Parathyroid adenoma (tissue), 2 donors: ENCODE measurements around the gene EPB41.

Experiments
- H2AFZ ChIP-seq: fragments of 300-600 bp; sonication (generic); one replicate; pipeline ENCODE4 v1.7.0; 2017; ENCODE audit warnings: antibody characterized with exemption, mild to moderate bottlenecking
- H3K27ac ChIP-seq: fragments of 300-600 bp; sonication (generic); one replicate; pipeline ENCODE4 v1.7.0; 2017
- H3K27me3 ChIP-seq: fragments of 300-600 bp; sonication (generic); one replicate; pipeline ENCODE4 v1.7.0; 2017; ENCODE audit warnings: low read length; ENCODE audit not compliant: control insufficient read depth, insufficient read depth
- H3K36me3 ChIP-seq: fragments of 300-600 bp; sonication (generic); one replicate; pipeline ENCODE4 v1.7.0; 2017; ENCODE audit warnings: low read length; ENCODE audit not compliant: control insufficient read depth, insufficient read depth
- H3K4me1 ChIP-seq: fragments of 300-600 bp; sonication (generic); one replicate; pipeline ENCODE4 v1.7.0; 2017; ENCODE audit warnings: control low read depth
- H3K4me2 ChIP-seq: fragments of 300-600 bp; sonication (generic); one replicate; pipeline ENCODE4 v1.7.0; 2017; ENCODE audit warnings: low read length
- H3K4me3 ChIP-seq: fragments of 300-600 bp; sonication (generic); one replicate; pipeline ENCODE4 v1.7.0; 2017; ENCODE audit warnings: low read depth, low read length
- H3K79me2 ChIP-seq: fragments of 300-600 bp; sonication (generic); one replicate; pipeline ENCODE4 v1.7.0; 2017; ENCODE audit warnings: control low read depth
- H3K9ac ChIP-seq: fragments of 300-600 bp; sonication (generic); one replicate; pipeline ENCODE4 v1.7.0; 2017; ENCODE audit warnings: mild to moderate bottlenecking
- H3K9me3 ChIP-seq: fragments of 300-600 bp; sonication (generic); one replicate; pipeline ENCODE4 v1.7.0; 2017; ENCODE audit warnings: low read length; ENCODE audit not compliant: control insufficient read depth
- CTCF ChIP-seq: fragments of 300-600 bp; sonication (generic); IDR thresholded peaks from one replicate; pipeline ENCODE4 v1.7.0; 2017; ENCODE audit warnings: antibody characterized with exemption, mild to moderate bottlenecking
- donor health status: primary hyperparathyroidism.

Gene EPB41

DNA sequence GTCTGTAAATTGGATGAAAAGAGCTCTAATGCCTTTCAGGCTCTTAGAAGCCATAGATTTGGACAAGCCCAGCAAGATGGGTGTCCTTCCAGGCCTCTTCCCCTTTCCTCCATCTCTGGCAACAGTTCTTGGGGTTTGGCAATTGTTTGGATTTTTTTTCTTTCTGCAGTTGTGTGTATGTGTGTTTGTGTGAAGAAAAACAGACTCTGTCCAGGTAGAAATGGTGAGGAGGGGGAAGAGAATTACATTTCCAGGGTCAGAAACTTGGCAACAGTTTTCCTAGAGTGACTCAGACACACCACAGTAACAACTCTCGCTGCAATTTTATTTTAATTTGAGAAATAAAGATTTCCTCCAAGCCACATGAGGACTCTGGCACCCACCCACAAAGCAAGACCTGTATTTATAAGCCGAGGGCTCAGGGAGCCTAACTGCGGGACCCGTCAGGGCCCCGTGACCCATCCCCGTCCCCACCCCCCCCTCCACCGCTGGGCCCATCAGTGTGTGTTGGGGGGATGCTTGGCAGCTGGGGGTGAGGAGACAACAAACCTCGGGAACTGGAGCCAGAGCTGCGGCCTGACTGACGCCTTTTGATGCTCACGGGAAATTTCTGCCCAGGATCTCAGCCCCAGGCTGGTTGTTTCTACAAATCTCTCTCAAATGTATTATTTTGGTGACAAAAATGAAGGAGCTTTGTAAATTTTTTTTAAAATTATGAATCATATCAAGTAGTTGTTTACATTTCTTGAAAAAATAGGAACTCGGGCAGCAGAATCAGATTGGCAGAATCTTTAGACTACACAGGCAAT is 205.0 kb downstream of the EPB41 start:
- no peak for TF ChIP-seq CTCF
- Histone ChIP-seq H2AFZ (no peak overlapping the region), H3K4me1 (no peaks in the 10 kb centered on the region), H3K9me3 (no peaks in the 10 kb centered on the region), H3K36me3 (no peaks in the 10 kb centered on the region), H3K4me2 (no peak overlapping the region), H3K4me3 (no peak overlapping the region), H3K27ac (no peak overlapping the region), H3K27me3 (no peaks in the 10 kb centered on the region), H3K9ac (no peak overlapping the region), H3K79me2 (no peaks in the 10 kb centered on the region)

DNA sequence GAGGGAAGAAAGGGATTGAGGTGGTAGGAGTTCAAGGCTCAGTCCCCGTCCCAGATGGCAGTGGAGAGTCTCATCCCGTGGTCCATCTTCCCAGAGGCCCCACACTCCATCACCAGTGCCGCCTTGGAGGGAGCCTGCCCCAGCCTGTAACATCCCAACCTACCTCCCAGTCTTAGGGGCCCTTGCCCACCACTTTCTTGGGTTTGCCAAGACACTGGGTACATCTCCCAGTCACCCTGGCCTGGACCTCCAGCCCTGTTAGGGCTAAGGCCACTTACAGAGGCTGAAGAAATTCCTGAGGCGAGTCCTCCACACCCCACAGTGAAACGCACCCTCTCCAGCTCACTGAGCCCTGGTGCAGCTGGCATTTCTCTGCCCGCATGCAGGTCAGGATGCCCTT is 206.0 kb downstream of the EPB41 start:
- H3K9ac ChIP-seq, result no peak overlapping the region
- H3K27me3 ChIP-seq, result no peaks in the 10 kb centered on the region
- H3K4me2 ChIP-seq, result no peak overlapping the region
- H3K36me3 ChIP-seq, result no peaks in the 10 kb centered on the region
- no peak overlapping the region for H2AFZ ChIP-seq
- H3K9me3 ChIP-seq, result no peaks in the 10 kb centered on the region
- no peak overlapping the region for H3K4me3 ChIP-seq
- no peak overlapping the region for H3K27ac ChIP-seq
- no peaks in the 10 kb centered on the region for H3K79me2 ChIP-seq
- TF ChIP-seq CTCF, result no peak
- H3K4me1 ChIP-seq, result no peaks in the 10 kb centered on the region

DNA sequence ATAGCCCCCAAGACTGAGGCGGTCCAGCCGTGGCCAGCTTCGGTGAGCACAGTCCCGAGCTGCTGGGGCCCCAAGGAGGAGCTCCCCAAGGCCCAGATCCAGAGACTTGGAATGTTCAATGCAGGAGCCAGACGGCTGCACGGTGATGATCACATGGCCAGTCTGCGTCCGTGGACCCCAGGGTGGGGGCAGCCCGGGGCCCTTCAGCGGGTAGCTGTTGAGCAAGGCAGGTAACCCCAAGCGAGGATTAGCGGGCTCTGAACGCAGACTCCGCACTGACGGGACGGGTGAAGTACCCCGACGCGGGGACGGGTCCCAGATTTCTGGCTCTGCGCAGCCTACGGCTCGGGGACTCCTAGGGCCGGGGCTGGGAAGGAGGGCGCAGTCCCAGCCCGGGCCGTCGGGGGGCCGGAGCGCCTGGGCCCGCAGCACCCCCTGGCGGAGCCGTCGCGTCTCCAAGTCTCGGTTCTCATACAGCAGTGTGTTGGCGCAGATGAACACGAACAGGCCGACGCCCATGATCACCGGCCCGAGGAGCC is 206.6 kb downstream of the EPB41 start:
- H3K4me2 ChIP-seq, result no peak overlapping the region
- no peaks in the 10 kb centered on the region for H3K36me3 ChIP-seq
- H3K9me3 ChIP-seq, result no peaks in the 10 kb centered on the region
- no peak overlapping the region for H3K27ac ChIP-seq
- H2AFZ ChIP-seq, result no peak overlapping the region
- no peak for TF ChIP-seq CTCF
- no peaks in the 10 kb centered on the region for H3K27me3 ChIP-seq
- H3K4me1 ChIP-seq, result no peaks in the 10 kb centered on the region
- H3K9ac ChIP-seq, result no peak overlapping the region
- no peak overlapping the region for H3K4me3 ChIP-seq
- no peaks in the 10 kb centered on the region for H3K79me2 ChIP-seq

- H3K4me3 ChIP-seq, result no peak overlapping the region
- H3K9me3 ChIP-seq, result no peaks in the 10 kb centered on the region
- TF ChIP-seq CTCF, result no peak
- H3K4me1 ChIP-seq, result no peaks in the 10 kb centered on the region
- H3K4me2 ChIP-seq, result peak overlapping the region; percentile 70
- no peaks in the 10 kb centered on the region for H3K36me3 ChIP-seq
- H3K27me3 ChIP-seq, result no peaks in the 10 kb centered on the region
- no peak overlapping the region for H3K9ac ChIP-seq
- H3K79me2 ChIP-seq, result no peaks in the 10 kb centered on the region
- peak overlapping the region; percentile 74 for H2AFZ ChIP-seq
- no peak overlapping the region for H3K27ac ChIP-seq
Observed at GRCh38 chr1:29121516-29121935, 207.2 kb downstream of the EPB41 start.
